RWPE1 (cell line): ENCODE results near the gene HOOK1.
A peak's percentile ranks its signal among the peaks of the same experiment; 100 is the strongest.

Source experiments
- CTCF ChIA-PET: fragments of 350-600 bp; sonication (Branson Sonifier 250); formaldehyde crosslinking; extraction: SDS; loops from one replicate; lab custom pipeline; 2021; lab: Yijun Ruan, JAX
- POLR2A ChIA-PET: fragments of 400-600 bp; formaldehyde crosslinking; extraction: SDS; loops from one replicate; lab custom pipeline; 2020; ENCODE audit warnings: antibody characterized with exemption; ENCODE audit not compliant: low non-redundant PET; lab: Yijun Ruan, JAX
- DNase-seq: peaks from one replicate; pipeline ENCODE4 v3.0.0; 2012; ENCODE audit warnings: low spot score
- H3K27ac ChIP-seq: fragments of 450-650 bp; 2 replicates; pipeline ENCODE4 v1.5.1; 2017
- CTCF ChIP-seq: fragments of 450-650 bp; conservative IDR thresholded peaks from 2 replicates; pipeline ENCODE4 v1.5.1; 2017; ENCODE audit warnings: low read depth, mild to moderate bottlenecking

HOOK1 gene

DNA sequence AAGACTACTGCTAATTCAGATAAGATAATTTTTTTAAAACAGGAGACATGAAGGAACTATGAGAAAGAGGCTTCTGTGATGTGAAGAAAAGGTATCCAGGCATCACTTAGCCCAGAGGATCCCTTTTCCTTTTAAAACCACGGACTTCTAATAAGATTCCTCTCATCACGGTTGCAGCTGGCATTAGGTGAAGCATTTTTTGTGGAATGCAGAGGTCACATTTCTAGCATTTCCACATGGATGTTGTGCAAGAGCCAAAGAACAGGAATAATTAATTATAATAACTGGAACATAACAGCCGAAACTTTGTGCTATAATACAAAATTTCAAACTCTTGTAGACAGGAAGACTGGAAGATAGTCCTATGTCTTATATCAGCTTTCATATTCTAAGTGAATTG is 84.2 kb downstream of the HOOK1 start:
- no peak for TF ChIP-seq CTCF
- H3K27ac ChIP-seq = no peak overlapping the region
- DNase-seq = no peak
- POLR2A ChIA-PET = no interaction called here
- CTCF ChIA-PET = interaction anchor here (1.4 kb wide), 1 partner anchor 20 kb away, joined by 4 read pairs; no protein-coding TSS in a partner anchor

DNA sequence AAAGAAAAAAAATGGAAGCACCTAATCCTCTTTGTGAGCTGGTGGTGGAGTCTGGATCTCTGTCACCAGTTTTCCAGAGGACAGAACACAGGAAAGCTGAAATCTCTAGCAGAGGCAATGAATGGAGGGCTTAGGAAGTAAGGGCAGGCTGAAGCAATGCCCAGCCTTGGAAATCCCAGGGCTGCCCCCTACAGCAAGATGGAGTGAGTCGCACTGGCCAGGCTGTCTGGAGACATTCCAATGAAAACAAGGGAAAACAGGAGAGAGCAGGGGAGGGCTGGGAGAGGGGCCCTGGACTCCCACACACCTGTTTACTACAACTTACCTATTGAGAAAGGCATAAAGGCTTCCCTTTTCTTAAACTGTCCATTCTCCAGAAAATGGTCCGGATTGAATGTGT is 85.9 kb downstream of the HOOK1 start:
- TF ChIP-seq CTCF = no peak
- H3K27ac ChIP-seq = no peak overlapping the region
- ChIA-PET POLR2A (no interaction called here), CTCF (no interaction called here)
- DNase-seq = no peak

- TF ChIP-seq CTCF = no peak
- POLR2A ChIA-PET = no interaction called here
- no peak overlapping the region for H3K27ac ChIP-seq
- no peak for DNase-seq
- CTCF ChIA-PET = interaction anchor here (1.0 kb wide), 1 partner anchor 45 kb away, joined by 4 read pairs; no protein-coding TSS in a partner anchor
Measured at GRCh38 chr1:59901770-59902388, 87.1 kb downstream of the HOOK1 start.

DNA sequence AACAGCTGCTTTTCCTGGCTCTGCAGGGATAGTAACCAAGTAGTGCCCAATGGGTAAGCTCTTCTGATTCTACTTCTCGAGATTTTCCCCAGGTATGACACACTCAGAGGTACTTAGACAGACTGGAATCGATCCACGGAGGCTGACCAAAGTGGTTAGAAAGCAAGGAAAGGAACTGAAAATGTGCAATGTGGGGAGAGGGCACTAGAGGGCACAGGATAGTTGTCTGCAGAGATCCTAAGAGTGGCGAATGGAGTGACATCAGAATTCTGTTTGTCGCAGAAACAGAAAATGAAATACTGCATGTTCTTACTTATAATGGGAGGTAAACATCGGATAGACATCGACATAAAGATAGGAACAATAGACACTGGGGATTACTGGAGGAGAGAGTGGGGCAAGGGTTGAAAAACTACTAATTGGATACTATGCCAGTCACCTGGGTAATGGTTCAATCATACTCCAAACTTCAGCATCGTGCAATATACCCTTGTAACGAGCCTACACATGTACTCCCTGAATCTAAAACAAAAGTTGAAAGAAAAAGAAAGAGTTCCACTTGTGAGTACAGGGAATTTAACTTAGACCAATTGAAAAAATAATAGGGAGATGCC is 88.5 kb downstream of the HOOK1 start:
- H3K27ac ChIP-seq = no peak overlapping the region
- POLR2A ChIA-PET = no interaction called here
- TF ChIP-seq CTCF = peak; percentile 32
- CTCF ChIA-PET = interaction anchor here (0.6 to 1.9 kb wide), 4 partner anchors 10 to 1354 kb away, joined by 3 to 8 read pairs (median 3); no protein-coding TSS in a partner anchor
- peak; percentile 32 for DNase-seq

DNA sequence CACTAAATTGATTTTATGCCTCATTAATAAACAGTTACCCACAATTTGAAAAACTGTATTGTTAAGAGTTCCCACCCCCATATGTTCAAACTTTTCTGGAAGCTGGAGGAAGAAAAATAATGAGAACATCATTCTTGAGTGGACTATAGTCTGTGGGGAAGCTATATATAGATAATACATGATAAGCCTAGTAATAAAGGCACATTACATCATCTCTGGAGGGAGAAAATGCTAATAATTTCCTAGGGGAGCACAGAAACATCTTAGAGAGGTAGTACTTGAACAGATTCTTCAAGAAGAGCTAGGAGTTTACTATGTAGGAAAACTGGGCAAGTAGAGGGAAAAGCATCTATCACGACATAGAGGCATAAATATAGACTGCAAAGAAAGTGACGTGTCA is 92.2 kb downstream of the HOOK1 start:
- CTCF ChIA-PET = no interaction called here
- no peak for DNase-seq
- no peak for TF ChIP-seq CTCF
- POLR2A ChIA-PET = no interaction called here
- no peak overlapping the region for H3K27ac ChIP-seq

- DNase-seq = no peak
- H3K27ac ChIP-seq = no peak overlapping the region
- ChIA-PET POLR2A (no interaction called here), CTCF (no interaction called here)
- no peak for TF ChIP-seq CTCF
Measured at GRCh38 chr1:59908084-59908483, 93.3 kb downstream of the HOOK1 start.
